SHP77 treated with DMSO at 0.1 percent for 48 hours (cell line): ENCODE measurements around the gene LAMA2.

Experiments
- DNase-seq: peaks from one replicate; lab custom pipeline; 2025; lab: John Stamatoyannopoulos, UW

Gene LAMA2

DNA sequence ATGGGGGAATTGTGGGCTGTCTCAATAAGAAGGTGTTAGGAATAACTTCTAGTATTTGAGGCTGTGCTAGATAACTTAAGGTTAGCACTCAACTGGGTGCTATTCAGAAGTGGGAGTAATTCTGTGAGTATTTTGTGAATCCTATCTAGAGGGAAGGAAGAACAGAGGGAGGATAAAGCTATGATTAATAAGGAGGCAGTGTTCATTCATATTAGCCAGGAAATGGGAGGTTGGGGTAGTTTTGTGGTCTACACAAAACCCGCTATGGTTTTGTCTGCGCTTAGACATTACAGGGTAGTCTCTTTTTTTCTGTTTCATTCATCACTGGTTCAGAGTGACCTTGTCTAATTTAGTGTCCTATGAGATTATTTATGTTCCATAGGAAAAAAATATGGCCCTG is 486.0 kb downstream of the LAMA2 start:
- no peak for DNase-seq

DNA sequence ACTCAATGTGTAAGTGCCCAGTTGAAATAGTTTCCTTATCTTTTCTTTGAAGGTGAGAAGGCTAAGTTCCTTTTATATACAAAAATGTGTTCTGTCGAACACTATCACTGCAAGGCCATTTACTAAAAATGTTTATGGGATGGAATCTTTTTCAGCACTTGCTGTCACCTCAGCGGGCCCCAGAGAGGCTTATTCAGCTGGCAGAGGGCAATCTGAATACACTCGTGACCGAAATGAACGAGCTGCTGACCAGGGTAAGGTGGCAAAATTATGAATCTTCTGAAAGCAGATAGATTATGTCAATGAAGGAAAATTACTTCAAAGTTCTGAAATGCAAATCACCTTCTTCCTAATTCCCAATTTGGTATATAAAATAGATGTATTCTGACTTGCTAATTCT is 486.8 kb downstream of the LAMA2 start:
- no peak for DNase-seq

- no peak for DNase-seq
These were observed 487.5 kb downstream of the LAMA2 start for GRCh38 chr6:129370268-129370916.

DNA sequence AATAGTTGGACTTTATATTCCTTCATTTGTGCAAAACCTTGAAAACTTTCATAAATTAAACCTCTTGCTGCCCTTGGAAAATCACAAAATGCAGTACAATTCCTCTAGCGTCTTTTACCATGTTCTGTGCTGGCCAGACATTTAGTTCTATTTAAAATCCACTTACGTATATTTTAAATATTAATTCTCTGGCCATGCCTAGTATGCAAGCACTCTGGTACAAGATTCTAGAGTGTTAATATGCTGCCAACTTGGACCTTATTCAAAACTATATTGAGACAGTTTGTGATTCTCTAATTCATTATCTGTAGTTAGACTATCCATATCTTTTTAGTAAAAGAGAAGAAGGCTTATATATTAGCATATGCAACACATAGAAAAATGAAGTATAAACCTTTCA is 498.9 kb downstream of the LAMA2 start:
- no peak for DNase-seq

GRCh38 chr6:129382916-129383315 is 500.0 kb downstream of the LAMA2 start:
- no peak for DNase-seq

DNA sequence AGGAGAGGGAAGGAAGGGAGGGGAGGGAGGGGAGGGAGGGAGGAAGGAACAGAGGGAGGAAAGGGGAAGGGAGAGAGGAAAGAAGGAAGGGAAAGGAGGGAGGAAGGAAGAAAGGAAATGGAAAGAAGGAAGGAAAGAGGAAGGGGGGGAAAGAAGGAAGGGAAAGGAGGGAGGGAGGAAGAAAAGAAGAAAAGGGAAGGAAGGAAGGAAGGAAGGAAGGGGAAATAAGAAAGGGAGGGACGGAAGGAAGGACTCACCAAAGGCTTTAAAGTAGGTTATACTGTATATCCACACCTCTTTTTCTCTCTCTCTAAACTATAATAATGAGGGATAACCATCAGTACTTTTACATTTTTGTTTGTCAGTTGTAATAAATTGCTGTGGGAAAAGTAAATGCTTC is 502.2 kb downstream of the LAMA2 start:
- DNase-seq, result no peak

- no peak for DNase-seq
These were observed 508.0 kb downstream of the LAMA2 start for GRCh38 chr6:129390900-129391299.

DNA sequence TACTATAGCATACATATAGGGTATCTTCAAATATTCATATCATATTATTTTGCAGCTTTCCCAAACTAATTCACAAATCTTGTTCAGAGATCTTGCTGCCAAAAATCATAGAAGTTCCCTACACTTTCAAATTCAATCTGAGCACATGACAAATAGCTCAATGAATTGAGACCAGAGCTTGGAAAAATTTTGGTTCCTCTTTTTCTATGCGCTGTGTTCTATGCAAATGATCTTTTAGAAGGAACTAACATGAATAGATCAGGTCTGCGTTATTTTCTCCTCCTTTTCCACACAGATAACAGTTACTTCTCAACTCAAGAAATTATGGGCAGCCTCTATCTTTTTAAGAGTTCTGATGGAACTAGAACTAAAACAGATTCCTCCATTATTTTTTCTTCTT is 510.7 kb downstream of the LAMA2 start:
- no peak for DNase-seq

GRCh38 chr6:129398764-129399163 is 515.8 kb downstream of the LAMA2 start:
- DNase-seq, result no peak

GRCh38 chr6:129402244-129402643 is 519.3 kb downstream of the LAMA2 start:
- no peak for DNase-seq

DNA sequence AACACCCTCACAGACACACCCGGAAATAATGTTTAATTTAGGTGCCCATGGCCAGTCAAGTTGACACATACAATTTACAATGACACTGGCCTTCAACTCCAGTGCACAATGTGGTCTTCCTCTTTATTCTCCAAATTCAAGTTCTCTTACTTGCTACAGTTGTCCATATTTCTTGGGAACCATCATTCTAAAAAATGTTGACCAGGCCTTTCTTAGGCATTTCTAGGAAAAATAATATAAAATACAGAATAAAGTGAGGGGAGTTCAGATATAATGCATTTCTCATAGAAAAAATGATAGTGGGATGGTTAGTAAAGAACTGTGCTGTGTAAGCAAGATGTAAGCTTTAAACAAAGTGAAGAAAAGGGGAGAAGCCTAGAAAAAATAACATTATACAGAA is 528.2 kb downstream of the LAMA2 start:
- no peak for DNase-seq

DNA sequence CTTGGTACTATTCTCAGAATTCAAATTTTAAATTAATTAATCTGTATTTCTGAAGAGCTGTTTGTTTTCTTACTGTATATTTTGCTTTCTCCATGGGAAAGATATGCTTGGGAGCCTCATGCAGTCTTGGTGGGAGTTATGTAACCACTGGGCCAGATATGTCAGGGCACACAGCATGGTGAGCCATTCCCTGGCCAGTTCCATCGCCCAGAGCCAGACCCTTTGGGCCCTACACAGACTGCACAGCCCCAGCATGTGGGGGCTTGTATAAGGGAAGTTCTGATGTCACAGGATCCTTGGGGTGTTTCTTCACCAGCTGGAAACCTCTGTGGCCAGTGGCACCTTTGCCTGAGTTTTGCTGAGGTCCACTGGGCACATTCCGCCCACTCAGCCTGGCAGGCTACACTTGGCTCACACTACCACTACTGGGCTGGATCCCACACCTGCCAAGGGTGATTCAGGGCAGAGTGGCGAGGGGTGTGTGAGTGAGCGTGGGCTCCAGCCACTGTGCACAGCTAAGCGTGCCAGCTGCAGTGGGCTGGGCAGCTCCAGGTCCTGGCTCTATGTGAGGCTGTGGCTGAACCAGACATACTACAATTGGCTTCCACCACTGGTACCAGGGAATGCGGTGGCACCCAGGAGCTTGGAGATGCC is 533.5 kb downstream of the LAMA2 start:
- DNase-seq, result no peak

DNA sequence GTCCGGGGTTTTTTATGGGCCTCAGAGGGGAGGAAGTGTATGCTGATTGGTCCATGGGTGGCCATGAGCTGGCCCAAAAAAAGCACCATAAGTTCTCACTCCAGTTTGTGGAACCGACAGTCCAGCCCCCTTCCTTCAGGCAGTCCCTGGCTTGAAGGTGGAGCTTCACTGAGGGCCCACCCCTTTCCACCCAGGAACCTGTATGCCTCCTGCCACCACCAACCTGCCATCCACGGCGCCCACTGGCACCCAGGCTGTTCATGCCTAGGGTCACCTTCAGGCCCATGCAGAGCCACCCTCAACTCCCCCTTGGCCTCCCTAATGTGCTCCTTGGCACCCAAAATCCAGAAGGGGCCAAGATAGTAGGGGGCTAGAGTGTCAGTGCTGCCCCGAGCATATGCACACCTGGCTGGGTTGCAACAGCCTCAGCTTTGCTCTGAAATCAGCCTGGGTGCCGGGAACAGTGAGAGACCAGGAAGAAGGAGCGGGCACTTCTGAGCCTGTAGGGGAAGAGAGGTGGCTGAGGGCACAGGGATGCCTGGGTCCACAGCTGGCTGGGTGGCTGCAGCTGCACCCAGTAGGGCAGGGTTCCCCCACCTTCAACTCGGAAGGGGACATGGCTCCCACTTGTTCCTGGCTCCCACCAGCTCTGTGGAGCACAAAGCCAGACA is 534.6 kb downstream of the LAMA2 start:
- DNase-seq, result no peak

DNA sequence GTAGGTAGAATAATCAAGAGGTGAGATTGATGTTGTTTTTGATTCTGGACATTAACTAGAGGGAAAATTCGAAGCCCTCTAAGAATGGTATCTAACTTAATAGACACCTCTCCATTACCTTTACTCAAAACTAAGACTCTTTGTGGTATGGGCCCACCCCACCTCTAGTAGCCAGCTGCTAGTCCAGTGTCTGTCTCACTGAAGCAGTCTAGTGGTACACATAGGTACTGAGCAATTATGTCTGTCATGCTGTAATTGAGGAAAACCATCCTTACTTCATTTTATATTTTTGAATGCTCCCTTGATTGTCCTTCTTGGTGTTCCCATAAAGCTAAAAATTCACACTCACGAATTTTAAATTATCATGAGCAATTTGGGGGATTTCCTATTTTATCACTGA is 536.4 kb downstream of the LAMA2 start:
- DNase-seq, result no peak

DNA sequence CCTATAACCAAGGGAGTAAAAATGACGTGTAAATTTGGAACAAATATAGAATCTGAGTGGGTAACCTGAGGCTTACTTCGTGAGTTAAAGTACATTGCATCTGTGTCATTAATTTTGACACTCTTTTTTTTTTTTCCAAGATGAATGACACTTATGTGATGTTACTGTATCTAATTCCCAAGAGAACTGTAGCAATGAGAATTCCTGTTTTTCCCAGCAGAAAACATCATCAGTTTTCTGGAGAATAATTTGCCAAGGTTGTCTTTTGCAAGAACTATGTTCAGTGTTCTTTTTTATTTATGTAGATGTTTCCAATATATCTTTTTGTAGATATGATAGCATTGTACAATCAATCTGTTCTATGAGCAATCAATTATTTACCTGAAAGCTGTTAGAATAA is 543.4 kb downstream of the LAMA2 start:
- no peak for DNase-seq

DNA sequence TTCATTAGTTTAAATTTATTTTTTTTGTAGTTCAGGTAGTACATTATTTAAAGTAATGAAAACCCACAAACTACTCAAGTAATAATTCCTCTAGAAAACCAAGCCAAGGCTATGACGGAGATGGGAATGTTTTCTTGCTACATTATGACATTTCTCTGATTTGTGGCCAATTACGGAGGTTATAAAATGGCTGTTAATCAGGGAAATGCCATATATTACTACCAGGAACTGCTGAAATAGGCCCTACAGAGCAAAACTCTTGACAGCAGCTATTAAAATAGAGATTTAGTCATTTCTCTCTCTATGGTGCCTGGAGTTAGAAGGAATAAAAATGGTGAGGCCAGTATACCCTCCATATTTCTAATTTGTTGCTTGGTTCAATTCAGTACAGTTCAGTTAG is 547.0 kb downstream of the LAMA2 start:
- DNase-seq, result no peak

- DNase-seq, result no peak
These were observed 549.8 kb downstream of the LAMA2 start for GRCh38 chr6:129432738-129433137.

DNA sequence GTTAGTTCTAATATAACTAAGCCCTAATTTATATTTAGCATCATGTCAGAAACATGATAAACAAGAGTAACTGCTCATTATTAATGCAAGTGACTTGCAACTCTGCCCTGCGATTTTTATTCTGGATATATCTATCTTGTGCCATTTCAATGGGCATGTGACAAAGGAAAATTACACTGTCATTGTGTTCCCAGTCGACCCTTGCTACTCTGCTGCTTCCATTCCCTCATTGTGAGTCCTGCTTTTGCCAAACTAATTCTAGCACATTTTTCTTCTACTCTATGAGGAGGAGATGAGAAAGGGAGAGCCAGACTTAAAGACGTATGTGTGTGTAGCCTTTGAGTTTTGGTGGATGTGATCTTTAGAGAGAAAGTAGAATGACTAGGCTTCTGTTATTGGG is 551.2 kb downstream of the LAMA2 start:
- no peak for DNase-seq

DNA sequence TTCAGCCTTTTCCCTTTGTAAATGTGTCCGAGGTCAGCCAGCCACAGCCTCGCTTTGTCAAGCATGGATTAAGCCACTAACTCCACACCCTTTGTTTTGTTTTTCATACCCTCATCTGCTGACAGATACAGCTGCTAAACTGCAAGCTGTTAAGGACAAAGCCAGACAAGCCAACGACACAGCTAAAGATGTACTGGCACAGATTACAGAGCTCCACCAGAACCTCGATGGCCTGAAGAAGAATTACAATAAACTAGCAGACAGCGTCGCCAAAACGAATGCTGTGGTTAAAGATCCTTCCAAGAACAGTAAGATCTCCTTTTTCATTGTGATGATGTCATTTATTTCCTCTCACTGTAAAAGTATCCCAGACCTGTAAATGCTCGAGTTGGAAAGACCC is 557.8 kb downstream of the LAMA2 start:
- DNase-seq, result no peak

DNA sequence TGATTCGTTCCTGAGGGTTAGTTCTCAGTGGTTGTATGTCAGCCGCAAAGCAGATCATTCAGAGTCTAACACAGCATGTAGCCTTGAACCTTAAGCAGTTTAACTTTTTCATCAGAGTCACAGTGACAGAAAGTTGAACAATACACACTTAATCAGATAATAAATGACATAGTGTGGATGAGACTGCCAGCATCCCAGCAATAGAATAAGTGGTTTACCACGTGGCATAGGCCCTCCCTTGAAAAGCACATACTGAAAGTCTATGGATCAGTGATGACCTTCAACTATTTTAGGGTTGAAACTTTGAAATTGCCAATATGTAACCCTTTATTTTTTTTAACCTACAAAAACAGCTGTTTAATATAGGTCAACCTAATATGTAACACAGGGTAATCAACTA is 561.7 kb downstream of the LAMA2 start:
- no peak for DNase-seq

- no peak for DNase-seq
These were observed 563.6 kb downstream of the LAMA2 start for GRCh38 chr6:129446272-129447197.

DNA sequence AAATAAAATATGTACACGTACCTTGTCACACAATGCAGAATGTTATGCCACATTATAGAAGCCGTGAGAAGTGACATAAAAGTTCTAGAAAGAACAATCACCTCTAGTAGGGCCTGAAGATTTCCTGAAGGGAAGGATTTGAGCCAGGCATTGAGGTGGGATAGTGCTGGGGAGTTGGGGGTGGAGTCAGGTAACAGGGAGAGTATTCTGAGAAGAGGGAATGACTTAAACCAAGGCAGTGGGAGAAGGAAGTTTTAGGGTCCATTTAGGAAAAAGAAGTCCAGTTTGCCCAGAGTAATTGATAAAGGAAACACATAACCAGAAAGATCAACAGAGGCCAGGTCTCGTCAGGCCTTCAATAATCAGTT is 564.2 kb downstream of the LAMA2 start:
- DNase-seq, result no peak

DNA sequence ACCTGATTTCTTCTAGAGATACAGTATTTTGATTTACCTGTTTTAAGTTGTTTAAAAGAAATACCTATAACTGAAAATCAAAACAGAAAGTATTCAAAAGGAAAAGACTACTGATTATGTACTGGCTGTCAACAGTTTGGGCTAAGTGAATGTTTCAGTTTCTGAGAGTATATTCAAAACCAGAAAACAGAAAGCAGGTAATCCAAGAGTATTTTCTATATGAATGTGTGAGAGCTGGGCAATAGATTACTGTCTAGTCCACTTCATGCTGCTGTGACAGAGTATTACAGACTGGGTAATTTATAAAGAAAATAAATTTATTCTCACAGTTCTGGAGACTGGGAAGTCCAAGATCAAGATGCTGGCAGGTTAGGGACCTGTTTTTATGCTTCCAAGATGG is 566.0 kb downstream of the LAMA2 start:
- DNase-seq, result no peak
